GM12891 (cell line): Measurements from ENCODE around the gene WASL.
"Not testable (repeated sequence)": the region's sequence is repeated elsewhere in the genome, so short reads cannot be mapped to it uniquely, and the experiment has no call there.

Experiments used
- DNase-seq: peaks from one replicate; pipeline ENCODE4 v3.0.0; 2011; ENCODE audit warnings: low spot score; ENCODE audit not compliant: insufficient read length
- FAIRE-seq: peaks from 2 replicates; lab custom pipeline; 2011; peaks lifted over from hg19 to GRCh38; lab: Jason Lieb, UNC
- PAX5 ChIP-seq: IDR thresholded peaks from 2 replicates; pipeline ENCODE4 v1.6.1; 2011; ENCODE audit warnings: low read length, moderate library complexity, mild to moderate bottlenecking; ENCODE audit not compliant: insufficient read depth, severe bottlenecking
- POLR2A ChIP-seq: IDR thresholded peaks from 2 replicates; pipeline ENCODE4 v1.6.1; 2011; ENCODE audit warnings: low read depth, low read length, control low read depth
- POLR2AphosphoS5 ChIP-seq: IDR thresholded peaks from 2 replicates; pipeline ENCODE4 v1.6.1; 2011; ENCODE audit warnings: low read depth, low read length, control low read depth
- POU2F2 ChIP-seq: IDR thresholded peaks from 2 replicates; pipeline ENCODE4 v1.6.1; 2011; ENCODE audit warnings: low read depth, mild to moderate bottlenecking, control low read depth, low read length, moderate library complexity
- SPI1 ChIP-seq: IDR thresholded peaks from 2 replicates; pipeline ENCODE4 v1.6.1; 2011; ENCODE audit warnings: low read depth, low read length, control low read depth
- TAF1 ChIP-seq: IDR thresholded peaks from 2 replicates; pipeline ENCODE4 v1.6.1; 2011; ENCODE audit warnings: low read depth, low read length, control low read depth

Gene WASL

DNA sequence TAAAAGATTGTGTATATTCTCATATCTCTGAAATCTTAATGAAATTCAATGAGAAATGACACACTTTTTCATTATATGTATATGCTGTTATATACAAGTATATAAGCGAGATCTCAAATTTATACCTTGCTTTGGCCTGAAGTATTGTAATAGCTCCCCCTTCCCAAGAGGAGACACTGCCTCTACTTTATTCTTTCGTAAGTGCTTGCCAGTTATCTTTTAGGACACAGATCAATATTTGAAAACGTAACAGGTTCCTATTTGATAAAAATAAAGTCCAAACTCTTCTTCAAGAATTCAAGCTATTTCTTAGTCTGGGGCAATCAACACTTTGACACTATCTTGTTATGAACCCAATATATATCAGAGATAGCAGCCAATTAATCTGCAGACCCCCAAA lies 24.9 kb downstream of the WASL start:
- DNase-seq (no peak), FAIRE-seq (no peak)
- TF ChIP-seq PAX5: no peak
- no peak for TF ChIP-seq SPI1
- no peak for TF ChIP-seq POU2F2
- no peak for TF ChIP-seq TAF1
- TF ChIP-seq POLR2A: no peak
- TF ChIP-seq POLR2AphosphoS5: no peak

DNA sequence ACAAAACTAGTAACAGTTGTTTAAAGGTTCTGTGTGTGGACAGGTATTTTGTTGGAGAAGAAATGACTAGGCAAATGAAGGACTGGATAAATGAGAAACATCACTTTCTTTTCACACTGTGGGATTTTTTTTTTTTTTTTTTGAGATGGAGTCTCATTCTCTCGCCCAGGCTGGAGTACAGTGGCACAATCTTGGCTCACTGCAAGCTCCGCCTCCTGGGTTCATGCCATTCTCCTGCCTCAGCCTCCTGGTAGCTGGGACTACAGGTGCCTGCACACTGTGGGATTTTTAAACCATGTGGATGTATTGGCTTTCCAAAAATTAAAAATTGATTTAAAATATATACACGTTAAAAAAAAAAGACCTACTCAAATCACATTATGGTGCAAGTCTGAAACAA lies 28.3 kb downstream of the WASL start:
- not testable (repeated sequence) for FAIRE-seq, DNase-seq

- DNase-seq (no peak), FAIRE-seq (no peak)
- TF ChIP-seq POU2F2: no peak
- TF ChIP-seq PAX5: no peak
- TF ChIP-seq POLR2A: no peak
- no peak for TF ChIP-seq SPI1
- TF ChIP-seq POLR2AphosphoS5: no peak
- no peak for TF ChIP-seq TAF1
Observed at GRCh38 chr7:123719197-123719721, 29.5 kb downstream of the WASL start.

DNA sequence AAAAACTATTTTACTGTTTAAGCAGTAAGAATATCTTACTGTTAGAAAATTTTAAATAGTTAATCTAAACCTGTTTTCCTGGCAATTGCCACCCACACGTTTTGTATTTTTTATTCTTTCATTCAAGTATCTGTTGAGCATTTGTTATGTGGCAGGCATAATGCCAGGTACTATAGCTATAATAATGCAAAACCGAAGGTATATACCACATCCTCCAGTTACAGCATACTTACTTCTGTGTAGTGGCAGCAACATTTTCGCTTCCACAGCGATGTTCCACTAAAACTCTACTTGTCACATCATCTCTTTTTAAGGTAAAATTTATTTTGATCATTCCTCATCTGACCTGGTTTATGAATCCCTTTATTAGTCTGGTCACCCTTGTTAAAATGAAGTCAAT lies 30.0 kb downstream of the WASL start:
- FAIRE-seq: no peak

DNA sequence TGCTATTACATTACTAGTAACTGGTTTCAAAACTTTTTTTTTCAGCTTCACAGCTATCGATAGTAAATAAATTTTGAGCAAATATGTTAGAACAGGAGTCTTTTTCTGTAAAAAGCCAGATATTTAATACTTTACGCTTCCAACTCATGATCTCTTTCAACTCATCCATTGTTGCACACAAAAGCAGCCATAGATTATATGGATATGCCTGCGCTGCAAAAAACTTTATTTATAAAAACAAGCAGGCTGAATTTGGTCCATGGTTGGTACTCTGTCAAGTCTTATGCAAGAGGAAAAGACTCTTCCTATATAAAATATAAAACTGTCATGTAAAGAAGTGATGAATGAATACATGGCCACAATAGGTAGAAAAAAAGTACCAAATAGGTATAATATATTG lies 31.1 kb downstream of the WASL start:
- no peak for TF ChIP-seq TAF1
- no peak for TF ChIP-seq POLR2A
- TF ChIP-seq POU2F2: no peak
- no peak for TF ChIP-seq SPI1
- no peak for TF ChIP-seq PAX5
- no peak for TF ChIP-seq POLR2AphosphoS5
- DNase-seq (no peak), FAIRE-seq (no peak)

More for the DNA sequence above, 30.0 kb downstream of the WASL start:
- TF ChIP-seq POLR2AphosphoS5 (no peak), POLR2A (no peak), TAF1 (no peak), SPI1 (no peak), POU2F2 (no peak), PAX5 (no peak)
- no peak for DNase-seq

DNA sequence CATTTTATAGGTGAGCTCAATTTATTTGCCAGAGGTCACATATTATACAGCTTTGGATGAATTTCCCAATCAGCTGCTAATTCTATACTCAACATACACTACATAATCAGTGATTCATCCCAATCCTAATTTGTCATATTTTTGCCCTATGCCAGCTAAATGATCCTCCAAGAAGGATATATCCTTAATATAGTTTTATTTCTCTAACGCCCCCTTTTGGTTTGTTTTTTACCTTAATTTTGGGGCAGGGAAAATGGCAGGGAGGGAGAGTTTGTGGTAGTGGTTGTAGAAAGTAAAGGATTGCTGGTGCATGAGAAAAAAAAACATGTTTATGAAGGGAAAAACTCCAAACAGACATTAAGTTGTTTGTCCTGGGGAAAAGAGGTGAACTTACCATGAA lies 31.9 kb downstream of the WASL start:
- FAIRE-seq (no peak), DNase-seq (no peak)
- TF ChIP-seq POLR2A (no peak), PAX5 (no peak), POU2F2 (no peak), POLR2AphosphoS5 (no peak), SPI1 (no peak), TAF1 (no peak)

DNA sequence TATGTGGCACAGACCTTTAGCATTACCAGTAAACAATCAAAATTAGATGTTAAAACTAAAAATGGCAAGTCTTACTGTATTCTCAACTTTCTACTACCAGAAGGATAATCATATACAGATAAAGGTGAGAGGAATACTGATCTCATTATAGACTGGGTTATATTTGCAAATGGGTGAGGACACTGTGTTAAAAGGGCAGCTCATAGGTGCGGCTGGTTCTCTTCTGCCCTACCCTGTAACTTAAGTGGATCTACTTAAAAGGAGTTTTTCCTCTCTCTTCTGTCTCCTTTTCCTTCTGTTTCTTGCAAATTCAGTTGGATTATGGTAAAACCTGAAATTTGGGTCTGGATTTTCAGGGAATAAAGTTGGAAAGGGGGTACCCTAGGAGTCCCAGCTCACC lies 33.0 kb downstream of the WASL start:
- no peak for TF ChIP-seq POU2F2
- no peak for TF ChIP-seq TAF1
- TF ChIP-seq SPI1: no peak
- TF ChIP-seq POLR2A: no peak
- TF ChIP-seq POLR2AphosphoS5: no peak
- no peak for TF ChIP-seq PAX5
- DNase-seq: no peak
- FAIRE-seq: no peak

GRCh38 chr7:123715198-123715597 lies 33.6 kb downstream of the WASL start:
- TF ChIP-seq POU2F2: no peak
- TF ChIP-seq TAF1: no peak
- no peak for FAIRE-seq
- no peak for DNase-seq

GRCh38 chr7:123714296-123715080 lies 34.3 kb downstream of the WASL start:
- DNase-seq: no peak
- no peak for TF ChIP-seq SPI1
- TF ChIP-seq POLR2A: no peak
- no peak for TF ChIP-seq POU2F2
- TF ChIP-seq PAX5: no peak
- TF ChIP-seq POLR2AphosphoS5: no peak
- no peak for TF ChIP-seq TAF1
- FAIRE-seq: no peak

- no peak for FAIRE-seq
- no peak for DNase-seq
- TF ChIP-seq TAF1: no peak
- peak; percentile 73 for TF ChIP-seq SPI1
Observed at GRCh38 chr7:123712619-123713018, 36.2 kb downstream of the WASL start.
